GM06990 (cell line): ENCODE results near the gene HSH2D.

Experiments used
- DNase-seq: peaks from one replicate; pipeline ENCODE4 v3.0.0-alpha.2; 2011; ENCODE audit not compliant: insufficient read length; ENCODE audit errors: extremely low read depth
- H3K27me3 ChIP-seq: replicated peaks from 2 replicates; pipeline ENCODE4 v1.6.0; 2011; ENCODE audit warnings: low read length; ENCODE audit not compliant: control insufficient read depth, insufficient read depth
- H3K36me3 ChIP-seq: 2 replicates; pipeline ENCODE4 v1.5.1; 2011; ENCODE audit warnings: low read length; ENCODE audit not compliant: control insufficient read depth, insufficient read depth
- H3K4me3 ChIP-seq: replicated peaks from 2 replicates; pipeline ENCODE4 v1.5.1; 2011; ENCODE audit warnings: low read depth, mild to moderate bottlenecking, control low read depth, low read length
- CTCF ChIP-seq: IDR thresholded peaks from 2 replicates; pipeline ENCODE4 v1.5.1; 2011; ENCODE audit warnings: low read length, control low read depth, mild to moderate bottlenecking, inconsistent platforms; ENCODE audit not compliant: insufficient read depth, poor library complexity, severe bottlenecking

Gene HSH2D

GRCh38 chr19:16207490-16208025, 64.1 kb downstream of the HSH2D start:
- no peak overlapping the region for H3K4me3 ChIP-seq
- H3K36me3 ChIP-seq = peaks cover 34% of the 10 kb centered on the region
- TF ChIP-seq CTCF = no peak
- DNase-seq = no peak
- H3K27me3 ChIP-seq = no peaks in the 10 kb centered on the region
